HCT116 (cell line): Measurements from ENCODE around the gene NSF.
"Not testable (repeated sequence)": the region's sequence is repeated elsewhere in the genome, so short reads cannot be mapped to it uniquely, and the experiment has no call there.

ENCODE experiments used
- CTCF ChIP-seq, 3 experiments: fragments of 200-600 bp in 1 of 3; sonication (generic) in 1 of 3; IDR thresholded peaks in 2 of 3; conservative IDR thresholded peaks in 1 of 3; 2 replicates each; pipeline ENCODE4 v1.5.1; 2012 to 2017; ENCODE audit warnings: low read depth in 2 of 3, low read length in 2 of 3, antibody characterized with exemption in 1 of 3, borderline replicate concordance in 1 of 3, control low read depth in 1 of 3, mild to moderate bottlenecking in 1 of 3, mixed read lengths in 1 of 3, mixed run types in 1 of 3, moderate library complexity in 1 of 3; ENCODE audit not compliant: insufficient read depth in 1 of 3
- EZH2 ChIP-seq: fragments of 200-600 bp; sonication (generic); IDR thresholded peaks from 2 replicates; pipeline ENCODE4 v1.6.1; 2017; ENCODE audit warnings: antibody characterized with exemption, mixed run types
- POLR2A ChIP-seq: IDR thresholded peaks from 2 replicates; pipeline ENCODE4 v1.7.0; 2011; ENCODE audit warnings: borderline replicate concordance; ENCODE audit not compliant: insufficient read depth, insufficient read length; ENCODE audit errors: extremely low read depth
- POLR2AphosphoS5 ChIP-seq: IDR thresholded peaks from 2 replicates; pipeline ENCODE4 v1.6.1; 2011; ENCODE audit warnings: mild to moderate bottlenecking, low read depth, low read length, moderate library complexity
- RAD21 ChIP-seq: IDR thresholded peaks from 2 replicates; pipeline ENCODE4 v1.6.1; 2012; ENCODE audit warnings: low read depth, mild to moderate bottlenecking
- ZBTB33 ChIP-seq: IDR thresholded peaks from 2 replicates; pipeline ENCODE4 v1.6.1; 2011; ENCODE audit warnings: mild to moderate bottlenecking, low read length, moderate library complexity; ENCODE audit not compliant: insufficient replicate concordance; ENCODE audit errors: extremely low read depth

- TF ChIP-seq CTCF (IDR thresholded peaks at IDR 0.05 in 2 of 3, conservative IDR thresholded peaks at IDR 0.05 in 1 of 3; ENCODE audit: borderline replicate concordance in 1 of 3, insufficient read depth in 1 of 3, low read depth in 2 of 3, low read length in 2 of 3); RAD21; ZBTB33; EZH2; POLR2AphosphoS5; POLR2A: not testable (repeated sequence)
Observed at GRCh38 chr17:46624726-46625125, 34.3 kb downstream of the NSF start.
